Activated T-cell treated with anti-CD3 and anti-CD28 coated beads for 4 hours (primary cell): ENCODE measurements around the gene RNF112.

ENCODE experiments used
- DNase-seq: peaks from one replicate; pipeline ENCODE4 v3.0.0-alpha.2; 2020

The RNF112 gene

GRCh38 chr17:19388791-19389785 lies 21.9 kb upstream of the RNF112 start:
- DNase-seq: no peak

GRCh38 chr17:19390951-19391350 lies 20.1 kb upstream of the RNF112 start:
- no peak for DNase-seq

- DNase-seq: no peak
These were observed 19.6 kb upstream of the RNF112 start for GRCh38 chr17:19391432-19391831.

GRCh38 chr17:19392303-19392702 lies 18.7 kb upstream of the RNF112 start:
- DNase-seq: no peak

- no peak for DNase-seq
These were observed 13.4 kb upstream of the RNF112 start for GRCh38 chr17:19397556-19398041.

- DNase-seq: no peak
These were observed 12.5 kb upstream of the RNF112 start for GRCh38 chr17:19398301-19399181.

- DNase-seq: no peak
These were observed 11.1 kb upstream of the RNF112 start for GRCh38 chr17:19399750-19400450.

- DNase-seq: no peak
These were observed 9.6 kb upstream of the RNF112 start for GRCh38 chr17:19401321-19402010.

GRCh38 chr17:19402171-19402570 lies 8.9 kb upstream of the RNF112 start:
- DNase-seq: no peak

- no peak for DNase-seq
These were observed 8.0 kb upstream of the RNF112 start for GRCh38 chr17:19403021-19403420.

- DNase-seq: no peak
These were observed 6.8 kb upstream of the RNF112 start for GRCh38 chr17:19404264-19404663.

GRCh38 chr17:19405114-19405513 lies 5.9 kb upstream of the RNF112 start:
- no peak for DNase-seq

- DNase-seq: no peak
These were observed 3.3 kb upstream of the RNF112 start for GRCh38 chr17:19407601-19408345.

GRCh38 chr17:19408346-19408710 lies 2.7 kb upstream of the RNF112 start:
- no peak for DNase-seq

GRCh38 chr17:19409066-19409465 lies 2.0 kb upstream of the RNF112 start:
- DNase-seq: no peak

GRCh38 chr17:19409509-19409908 lies 1.5 kb upstream of the RNF112 start:
- DNase-seq: no peak

GRCh38 chr17:19410091-19410490 lies 941 bp upstream of the RNF112 start:
- DNase-seq: no peak

GRCh38 chr17:19411631-19412030 lies 599 bp downstream of the RNF112 start:
- DNase-seq: no peak

- DNase-seq: no peak
These were observed 1.5 kb downstream of the RNF112 start for GRCh38 chr17:19412510-19412909.

- no peak for DNase-seq
These were observed 2.0 kb downstream of the RNF112 start for GRCh38 chr17:19412984-19413383.

GRCh38 chr17:19413761-19414160 lies 2.7 kb downstream of the RNF112 start:
- no peak for DNase-seq
